ENCODE measurements around the gene ERICH6B. TPM values are rescaled to one million over a fixed set of nuclear protein-coding genes. Genes with fewer than 3 reads are reported as not detected.

The ERICH6B gene
- polyA plus RNA-seq, 1 of the 3 experiments (the other 2 are of a cell fraction): not detected

- CTCF ChIA-PET: no interaction called here
- DNase-seq: no peak
- H3K36me3 ChIP-seq (replicated peaks in 1 of 2; ENCODE audit: control insufficient read depth in 1 of 2, insufficient read depth in 2 of 2, low read length in 1 of 2): no peaks in the 10 kb centered on the region
Measured at GRCh38 chr13:45545686-45546409, 69.7 kb downstream of the ERICH6B start.

GRCh38 chr13:45544520-45544919, 71.0 kb downstream of the ERICH6B start:
- Histone ChIP-seq H4K20me1 (ENCODE audit: insufficient read depth) (no peaks in the 10 kb centered on the region), H3K27ac (ENCODE audit: low read depth in 2 of 2, low read length in 1 of 2) (no peak overlapping the region), H3K36me3 (replicated peaks in 1 of 2; ENCODE audit: control insufficient read depth in 1 of 2, insufficient read depth in 2 of 2, low read length in 1 of 2) (no peaks in the 10 kb centered on the region), H3K27me3 (ENCODE audit: insufficient read depth) (peaks cover 17% of the 10 kb centered on the region; the same call in 1 of the 2 replicates), H3K9ac (no peak overlapping the region), H3K4me2 (no peak overlapping the region), H3K79me2 (ENCODE audit: insufficient read depth) (no peaks in the 10 kb centered on the region), H2AFZ (ENCODE audit: low read depth) (no peak overlapping the region), H3K9me3 (no peaks in the 10 kb centered on the region), H3K4me3 (ENCODE audit: low read depth in 2 of 2, low read length in 1 of 2) (no peak overlapping the region), H3K9me2 (no peaks in the 10 kb centered on the region), H3F3A (replicated peaks; ENCODE audit: insufficient read depth) (no peaks in the 10 kb centered on the region), H3K4me1 (ENCODE audit: control insufficient read depth in 1 of 2, insufficient read depth in 2 of 2, low read depth in 1 of 2, low read length in 1 of 2) (no peaks in the 10 kb centered on the region; a peak in 1 of 4 replicates)
- CTCF ChIA-PET: interaction anchor here (0.7 to 1.3 kb wide), 2 partner anchors 22 to 30 kb away, joined by 3 read pairs; no protein-coding TSS in a partner anchor
- TF ChIP-seq FOXJ3 (CRISPR knock-in tag; IDR thresholded peaks at IDR 0.05) (no peak), FOSL2 (IDR thresholded peaks at IDR 0.05; ENCODE audit: borderline replicate concordance, low read depth) (no peak), POLR2AphosphoS5 (IDR thresholded peaks at IDR 0.05; ENCODE audit: low read depth, low read length) (no peak), IRF3 (IDR thresholded peaks at IDR 0.05; ENCODE audit: low read depth, low read length) (no peak), USF1 (IDR thresholded peaks at IDR 0.05; ENCODE audit: borderline replicate concordance, low read depth) (no peak), JUND (IDR thresholded peaks at IDR 0.05) (no peak), NRF1 (IDR thresholded peaks at IDR 0.05; ENCODE audit: low read depth, low read length) (no peak)
- 74% methylated on average over 2 of the region's 2 CpGs for WGBS (ENCODE audit: low lambda C conversion rate)
- POLR2A ChIA-PET: interaction anchor here (0.6 kb wide), 1 partner anchor 1108 kb away, joined by 3 read pairs; no protein-coding TSS in a partner anchor
- DNase-seq: no peak

More at GRCh38 chr13:45545686-45546409, 69.7 kb downstream of the ERICH6B start:
- peaks cover 17% of the 10 kb centered on the region; the same call in 1 of the 2 replicates for H3K27me3 ChIP-seq (ENCODE audit: insufficient read depth)
- no peak overlapping the region for H3K4me3 ChIP-seq (ENCODE audit: low read depth in 2 of 2, low read length in 1 of 2)
- H3K4me1 ChIP-seq (ENCODE audit: control insufficient read depth in 1 of 2, insufficient read depth in 2 of 2, low read depth in 1 of 2, low read length in 1 of 2): no peaks in the 10 kb centered on the region; a peak in 1 of 4 replicates
- TF ChIP-seq RXRA (IDR thresholded peaks at IDR 0.05; ENCODE audit: borderline replicate concordance, low read depth): no peak
- no peak for TF ChIP-seq YY1 (IDR thresholded peaks at IDR 0.05; ENCODE audit: low read depth)
- no peak for TF ChIP-seq CHD2 (IDR thresholded peaks at IDR 0.05; ENCODE audit: low read length, partially characterized antibody)
- no peak for TF ChIP-seq EZH2phosphoT487 (IDR thresholded peaks at IDR 0.05; ENCODE audit: borderline replicate concordance, low read depth)
- no peak for TF ChIP-seq NRF1 (IDR thresholded peaks at IDR 0.05; ENCODE audit: low read depth, low read length)
- no peak for TF ChIP-seq ZBTB33 (IDR thresholded peaks at IDR 0.05; ENCODE audit: borderline replicate concordance, low read depth)
- no peak for TF ChIP-seq GATA2 (CRISPR knock-in tag; IDR thresholded peaks at IDR 0.05)
- H3K27ac ChIP-seq (ENCODE audit: low read depth in 2 of 2, low read length in 1 of 2): no peak overlapping the region
- H3K9ac ChIP-seq: no peak overlapping the region
- 69% methylated on average over 6 of the region's 6 CpGs for WGBS (ENCODE audit: low lambda C conversion rate)
- H3F3A ChIP-seq (replicated peaks; ENCODE audit: insufficient read depth): no peaks in the 10 kb centered on the region
- no peaks in the 10 kb centered on the region for H3K9me3 ChIP-seq
- POLR2A ChIA-PET: no interaction called here
- H3K4me2 ChIP-seq: no peak overlapping the region
- no peak overlapping the region for H2AFZ ChIP-seq (ENCODE audit: low read depth)
- H4K20me1 ChIP-seq (ENCODE audit: insufficient read depth): no peaks in the 10 kb centered on the region
- H3K79me2 ChIP-seq (ENCODE audit: insufficient read depth): no peaks in the 10 kb centered on the region
- no peaks in the 10 kb centered on the region for H3K9me2 ChIP-seq

All from SK-N-SH (cell line).